HG03342 (cell line): ENCODE measurements around the gene POLR2C.
A peak's percentile ranks its signal among the peaks of the same experiment; 100 is the strongest.
"Not testable (repeated sequence)": the region's sequence is repeated elsewhere in the genome, so short reads cannot be mapped to it uniquely, and the experiment has no call there.

Experiments used
- ATAC-seq: cut with Tn5 transposase; IDR thresholded peaks from one replicate; pipeline ENCODE4 v1.9.1; 2021; ENCODE audit warnings: mild to moderate bottlenecking, moderate library complexity; ENCODE audit not compliant: unreplicated experiment

POLR2C gene

DNA sequence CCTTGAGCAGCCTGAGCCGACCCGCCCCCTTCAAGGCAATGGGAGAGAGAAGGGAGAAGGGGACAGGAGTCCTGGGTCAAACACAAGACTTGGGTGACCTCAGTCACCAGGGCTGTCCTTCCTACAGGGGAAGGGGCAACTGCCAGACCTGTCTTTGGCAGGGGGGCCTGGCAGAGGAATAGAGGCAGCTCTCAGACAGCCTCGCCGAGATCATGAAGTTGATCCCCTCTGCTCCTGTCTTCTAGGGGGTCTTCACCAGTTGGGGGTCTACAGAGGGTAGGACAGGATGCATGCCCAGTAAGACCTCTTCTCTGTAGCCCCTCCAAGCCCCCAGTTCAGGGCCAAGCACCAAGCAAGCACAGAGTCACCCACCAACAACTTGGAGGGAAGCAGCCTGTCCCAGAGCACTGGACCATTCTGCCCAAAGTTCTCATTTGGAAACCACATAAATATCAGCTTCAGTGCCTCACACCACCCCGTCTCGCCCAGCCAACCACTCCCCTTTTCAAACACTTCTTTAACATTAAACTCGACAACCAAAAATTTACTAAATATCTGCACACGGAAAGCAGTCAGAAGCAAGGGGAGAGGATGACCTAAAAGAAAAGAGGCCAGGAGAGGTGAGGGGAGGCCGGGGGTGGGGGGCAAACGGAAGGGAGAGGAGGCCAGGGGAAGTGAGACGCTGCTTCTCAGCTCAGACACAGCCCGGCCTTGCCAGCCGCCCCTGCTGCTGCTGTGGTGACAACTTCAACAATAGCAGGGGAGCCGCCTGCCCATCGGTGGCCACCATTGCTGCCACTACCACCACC, 16.1 kb downstream of the POLR2C start:
- ATAC-seq: no peak

DNA sequence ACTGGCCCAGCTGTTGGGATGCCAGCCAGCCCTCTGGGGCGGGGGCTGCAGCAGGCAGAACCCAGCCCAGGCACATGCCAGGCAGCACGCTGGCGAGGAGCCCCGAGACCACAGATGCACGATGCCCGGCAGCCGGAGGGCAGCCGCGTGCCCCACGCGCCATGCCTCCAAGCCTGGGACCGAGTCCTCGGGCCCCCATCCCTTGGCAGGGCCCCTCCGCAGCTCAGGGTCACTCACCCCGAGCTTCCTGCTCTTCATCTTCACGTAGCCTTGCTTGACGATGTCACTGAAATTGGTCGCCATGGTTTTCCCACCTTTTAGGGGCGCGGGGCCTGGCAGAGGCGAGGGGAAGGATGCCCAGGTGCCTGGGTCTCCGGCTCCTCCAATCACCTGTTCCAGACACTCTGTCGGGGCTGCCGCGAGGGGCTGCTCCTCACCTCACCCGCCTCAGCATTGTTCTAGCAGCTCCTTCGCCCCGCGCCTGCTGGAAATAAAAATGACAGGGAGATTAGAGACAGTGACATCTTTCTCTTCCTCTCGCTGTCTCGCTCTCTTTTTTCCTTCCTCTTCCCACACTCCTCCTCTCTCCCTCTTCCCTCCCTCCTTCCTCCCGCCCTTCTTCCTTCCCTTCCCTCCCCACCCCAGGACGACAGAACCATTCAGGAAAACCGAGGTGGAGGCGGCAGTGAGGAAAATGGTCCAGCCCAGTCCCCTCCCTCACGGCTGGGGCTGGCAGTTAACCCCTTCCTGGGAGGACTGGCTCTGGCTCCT, 16.9 kb downstream of the POLR2C start:
- no peak for ATAC-seq

DNA sequence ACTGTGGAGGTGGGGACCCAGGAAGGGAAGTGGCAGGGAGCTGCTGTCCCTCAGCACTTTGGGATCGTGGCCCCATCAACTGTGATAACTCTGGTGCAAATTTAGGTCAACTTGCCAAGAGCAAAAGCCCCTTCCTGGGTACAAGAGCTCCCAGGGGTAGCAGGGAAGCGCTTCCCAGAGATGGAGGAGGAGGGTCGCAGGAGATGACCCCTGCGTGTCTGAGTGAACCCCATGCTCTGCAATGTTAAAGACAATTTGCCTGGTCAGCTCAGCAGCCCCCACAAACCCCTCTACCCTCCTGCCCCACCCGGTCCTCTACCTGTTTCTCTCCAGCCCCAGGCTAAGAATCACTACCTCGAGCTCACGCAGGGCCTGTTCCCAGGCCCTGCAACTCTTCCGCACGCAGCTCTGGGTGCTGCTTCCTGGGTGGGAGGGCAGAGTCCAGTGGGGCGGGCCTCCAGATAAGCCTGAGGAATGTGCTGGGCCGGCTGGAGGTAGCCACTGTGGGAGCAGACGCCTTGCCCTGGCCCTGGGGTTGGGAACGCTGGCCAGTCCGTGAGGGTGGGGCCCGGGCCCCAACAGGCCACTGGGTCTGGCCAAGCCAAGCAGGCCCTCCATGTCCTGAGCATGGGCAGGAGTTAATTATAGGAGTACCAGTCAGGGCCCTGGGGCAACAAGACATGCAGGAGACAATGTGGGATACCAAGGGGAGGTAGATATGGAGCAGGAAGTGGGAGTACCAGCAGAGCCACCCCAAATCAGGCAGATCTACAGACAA, 17.7 kb downstream of the POLR2C start:
- ATAC-seq: no peak

DNA sequence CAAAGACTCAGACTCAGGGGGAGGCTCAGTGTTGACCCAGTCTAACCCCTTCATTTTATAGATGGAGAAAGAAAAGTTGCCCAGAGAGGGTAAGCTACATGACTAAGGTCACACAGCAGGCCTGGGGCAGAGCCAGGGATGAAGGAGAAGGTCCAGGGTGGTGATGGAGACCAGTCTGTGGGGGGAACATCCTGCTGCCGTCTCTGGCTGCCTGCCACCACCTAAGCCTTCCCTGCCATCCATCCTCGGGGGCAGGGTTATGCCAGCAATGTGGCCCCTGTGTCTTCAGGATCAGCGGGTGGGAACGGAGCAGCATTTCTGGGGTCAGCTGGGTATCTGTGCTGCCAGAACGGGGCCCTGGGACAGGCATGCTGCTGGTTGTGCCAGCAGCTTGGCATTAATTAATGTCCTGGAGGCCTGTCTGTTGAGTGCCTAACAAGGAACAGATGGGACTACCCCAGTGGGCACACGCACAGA, 18.3 kb downstream of the POLR2C start:
- ATAC-seq: no peak

DNA sequence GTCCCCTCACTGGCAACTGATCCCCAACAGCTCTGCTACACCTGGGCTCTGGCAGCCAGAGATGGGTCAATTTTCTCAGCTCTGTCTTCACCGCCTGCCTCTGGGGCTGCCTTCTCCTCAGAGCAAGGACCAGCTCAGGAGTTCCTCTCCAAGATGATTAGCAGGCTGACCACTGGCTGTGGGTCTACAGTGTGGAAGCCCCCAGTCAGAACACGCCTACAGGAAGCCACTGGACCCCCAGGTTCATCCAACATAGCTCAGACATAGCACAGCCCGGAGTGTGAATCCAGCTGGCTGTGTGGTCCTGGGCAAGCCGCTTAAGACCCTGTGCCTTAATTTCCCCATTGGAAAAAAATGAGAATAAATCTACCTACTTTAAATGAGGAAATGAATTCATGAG, 18.9 kb downstream of the POLR2C start:
- no peak for ATAC-seq

DNA sequence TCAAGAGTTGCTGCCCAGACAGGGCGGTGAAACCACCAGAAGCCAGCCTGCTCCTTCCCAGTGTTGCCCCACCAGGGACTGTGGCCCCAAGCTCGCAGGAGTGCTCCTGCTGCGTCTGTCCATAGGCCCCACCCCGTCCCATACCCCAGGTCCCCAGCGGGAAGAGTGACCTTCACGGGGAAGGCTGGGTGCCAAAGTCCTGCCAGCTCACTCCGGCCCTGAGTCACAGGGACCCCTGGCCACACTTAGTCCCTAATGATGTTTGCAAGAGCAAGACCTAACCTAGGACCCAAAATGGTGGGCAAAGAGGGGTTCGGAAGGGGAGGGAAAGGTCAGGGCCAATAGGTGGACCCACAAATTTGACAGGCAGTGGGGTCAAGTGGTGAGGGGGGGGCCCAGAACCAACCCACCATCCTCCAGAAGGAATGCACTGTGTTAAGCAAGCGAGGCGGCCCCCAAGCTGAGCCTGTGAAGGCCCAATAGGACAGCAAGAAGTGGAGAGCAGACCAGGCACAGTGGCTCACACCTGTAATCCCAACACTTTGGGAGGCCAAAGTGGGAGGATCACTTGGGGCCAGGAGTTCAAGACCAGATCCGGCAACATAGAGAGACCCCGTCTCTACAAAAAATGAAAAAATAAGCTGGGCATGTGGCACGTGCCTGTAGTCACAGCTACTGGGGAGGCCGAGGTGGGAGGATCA, 20.5 kb downstream of the POLR2C start:
- no peak for ATAC-seq

GRCh38 chr16:57483725-57484514, 21.4 kb downstream of the POLR2C start:
- no peak for ATAC-seq

DNA sequence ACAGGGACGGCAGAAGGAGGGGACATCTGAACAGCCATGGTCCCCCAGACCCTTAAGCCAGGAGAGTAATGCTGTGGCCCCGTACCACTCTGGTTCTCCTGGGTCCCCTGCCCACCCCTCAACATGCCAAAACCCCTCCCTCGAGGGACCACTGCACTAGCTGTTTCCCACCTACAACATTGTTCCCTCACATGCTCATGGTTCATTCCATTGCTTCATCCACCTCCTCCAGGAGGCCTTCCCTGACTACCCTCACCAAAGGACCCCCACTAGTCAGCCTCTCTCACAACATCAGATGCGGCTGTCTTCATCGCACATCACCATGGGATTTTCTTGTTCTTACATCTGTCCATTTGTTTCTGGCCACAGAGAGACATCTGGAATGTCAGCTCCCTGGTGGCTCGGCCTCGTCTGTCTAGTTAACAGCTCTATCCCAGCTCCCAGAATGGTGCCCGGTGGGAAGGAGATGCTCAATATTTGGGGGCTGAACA, 22.1 kb downstream of the POLR2C start:
- no peak for ATAC-seq

- no peak for ATAC-seq
Observed at GRCh38 chr16:57485091-57485915, 22.8 kb downstream of the POLR2C start.

- ATAC-seq: peak; percentile 83
Observed at GRCh38 chr16:57485916-57486857, 23.7 kb downstream of the POLR2C start, which contains the start of gene DOK4. DOK4 (minus strand) TSS chr16:57486493; CDS start chr16:57479507, 6,986 bp downstream.

- no peak for ATAC-seq
Observed at GRCh38 chr16:57486858-57487834, 24.7 kb downstream of the POLR2C start.

DNA sequence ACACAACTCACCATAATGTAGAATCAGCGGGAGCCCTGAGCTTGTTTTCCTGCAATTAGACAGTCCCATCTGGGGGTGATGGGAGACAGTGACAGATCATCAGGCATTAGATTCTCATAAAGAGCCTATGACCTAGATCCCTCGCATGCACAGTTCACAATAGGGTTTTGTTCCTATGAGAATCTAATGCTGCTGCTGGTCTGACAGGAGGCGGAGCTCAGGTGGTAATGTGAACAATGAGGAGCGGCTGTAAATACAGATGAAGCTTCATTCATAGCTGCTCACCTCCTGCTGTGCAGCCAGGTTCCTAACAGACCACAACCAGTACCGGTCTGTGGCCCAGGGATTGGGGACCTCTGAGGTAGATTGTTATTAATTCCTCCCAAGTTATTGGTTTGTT, 26.8 kb downstream of the POLR2C start:
- ATAC-seq: no peak

GRCh38 chr16:57493767-57494166, 31.3 kb downstream of the POLR2C start:
- ATAC-seq: no peak

- no peak for ATAC-seq
Observed at GRCh38 chr16:57497121-57497520, 34.6 kb downstream of the POLR2C start.

DNA sequence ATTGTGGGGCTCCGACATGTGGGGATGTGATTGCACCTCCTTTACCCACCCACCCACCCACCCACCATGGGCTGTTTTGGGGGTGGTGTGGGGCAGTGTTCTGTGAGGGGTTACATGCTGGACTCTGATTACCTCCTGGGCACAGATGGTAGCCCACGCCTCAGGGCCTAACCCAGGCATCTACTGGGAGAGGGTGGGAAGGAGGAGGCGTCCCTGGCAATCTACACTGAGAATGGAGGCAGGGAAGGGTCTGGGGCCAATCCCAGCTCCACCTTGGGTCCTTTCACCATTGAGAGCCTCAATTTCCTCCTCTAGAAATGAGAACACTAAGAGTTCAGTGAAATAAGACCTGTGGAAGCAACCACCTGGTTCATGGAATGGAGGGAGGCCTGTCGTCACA, 35.6 kb downstream of the POLR2C start:
- ATAC-seq: no peak

DNA sequence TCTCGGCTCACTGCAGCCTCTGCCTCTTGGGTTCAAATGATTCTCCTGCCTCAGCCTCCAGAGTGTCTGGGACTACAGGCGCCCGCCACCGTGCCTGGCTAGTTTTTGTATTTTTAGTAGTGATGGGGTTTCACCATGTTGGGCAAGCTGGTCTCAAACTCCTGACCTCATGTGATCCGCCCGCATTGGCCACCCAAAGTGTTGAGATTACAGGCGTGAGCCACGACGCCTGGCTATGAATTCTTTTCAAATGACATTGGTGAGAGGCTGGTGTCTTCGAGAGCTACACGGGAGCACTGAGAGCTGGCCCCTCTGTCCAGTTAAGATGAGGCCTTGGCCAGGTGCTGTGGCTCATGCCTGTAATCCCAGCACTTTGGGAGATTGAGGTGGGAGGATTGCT, 37.5 kb downstream of the POLR2C start:
- ATAC-seq: not testable (repeated sequence)
